ENCODE measurements around the gene PNLIPRP1. TPM values are rescaled to one million over a fixed set of nuclear protein-coding genes. Genes with fewer than 3 reads are reported as not detected.

PNLIPRP1 gene
- total and polyA plus RNA-seq, 7 donors, result 0.34 to 1.6 (median 0.38) TPM; not detected in 4

DNA sequence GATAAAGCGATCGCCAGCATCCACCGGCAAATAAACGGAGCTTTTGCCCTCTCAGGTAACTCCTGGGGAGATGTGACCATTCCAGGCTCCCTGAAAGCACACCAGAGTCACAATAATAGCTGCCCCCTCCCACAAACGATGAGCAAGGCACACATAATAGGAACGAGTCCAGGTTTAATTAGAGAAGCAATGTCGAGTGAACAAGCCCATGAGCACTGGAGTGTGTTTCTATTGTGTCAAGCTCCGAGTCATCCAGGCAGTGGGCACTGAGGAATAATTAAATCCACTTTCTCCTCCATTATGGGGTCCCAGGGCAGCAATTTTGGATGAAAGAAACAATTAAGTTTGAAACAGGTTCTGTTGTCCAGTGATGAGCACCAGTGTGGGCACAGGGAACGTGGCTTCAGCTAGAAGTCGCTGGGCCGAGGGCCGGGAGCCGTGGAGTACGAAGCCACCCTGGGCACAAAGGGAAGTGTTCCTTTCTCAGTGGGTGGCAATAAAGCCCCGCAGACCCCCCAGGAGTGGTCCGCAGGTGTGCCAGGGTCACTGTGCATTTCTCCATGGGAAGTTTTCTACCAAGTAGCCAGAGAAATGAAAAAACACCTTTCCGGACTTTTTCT, 41.9 kb downstream of the PNLIPRP1 start:
- H3K36me3 ChIP-seq (ENCODE audit: insufficient read depth in 1 of 2, low read depth in 1 of 2), result no peaks in the 10 kb centered on the region
- intact Hi-C loops (cut with DNase I), result no loop called here
- no peak overlapping the region for H3K27ac ChIP-seq
- H3K4me1 ChIP-seq, result no peaks in the 10 kb centered on the region
- H3K4me3 ChIP-seq, result no peak overlapping the region
- TF ChIP-seq, protein P1, sequence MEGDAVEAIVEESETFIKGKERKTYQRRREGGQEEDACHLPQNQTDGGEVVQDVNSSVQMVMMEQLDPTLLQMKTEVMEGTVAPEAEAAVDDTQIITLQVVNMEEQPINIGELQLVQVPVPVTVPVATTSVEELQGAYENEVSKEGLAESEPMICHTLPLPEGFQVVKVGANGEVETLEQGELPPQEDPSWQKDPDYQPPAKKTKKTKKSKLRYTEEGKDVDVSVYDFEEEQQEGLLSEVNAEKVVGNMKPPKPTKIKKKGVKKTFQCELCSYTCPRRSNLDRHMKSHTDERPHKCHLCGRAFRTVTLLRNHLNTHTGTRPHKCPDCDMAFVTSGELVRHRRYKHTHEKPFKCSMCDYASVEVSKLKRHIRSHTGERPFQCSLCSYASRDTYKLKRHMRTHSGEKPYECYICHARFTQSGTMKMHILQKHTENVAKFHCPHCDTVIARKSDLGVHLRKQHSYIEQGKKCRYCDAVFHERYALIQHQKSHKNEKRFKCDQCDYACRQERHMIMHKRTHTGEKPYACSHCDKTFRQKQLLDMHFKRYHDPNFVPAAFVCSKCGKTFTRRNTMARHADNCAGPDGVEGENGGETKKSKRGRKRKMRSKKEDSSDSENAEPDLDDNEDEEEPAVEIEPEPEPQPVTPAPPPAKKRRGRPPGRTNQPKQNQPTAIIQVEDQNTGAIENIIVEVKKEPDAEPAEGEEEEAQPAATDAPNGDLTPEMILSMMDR (IDR thresholded peaks at IDR 0.05), result no peak
- whole genome bisulfite sequencing, 3 donors, result 89 to 94% (median 91%) methylated on average over 17 of the region's 17 CpGs
- no peak for DNase-seq
- H3K9me3 ChIP-seq, result no peaks in the 10 kb centered on the region
- H3K27me3 ChIP-seq (ENCODE audit: insufficient read depth in 3 of 3, low read length in 2 of 3), result peaks cover 0 to 5% (median under 1%) of the 10 kb centered on the region in 3 donors
- ATAC-seq, result no peak

DNA sequence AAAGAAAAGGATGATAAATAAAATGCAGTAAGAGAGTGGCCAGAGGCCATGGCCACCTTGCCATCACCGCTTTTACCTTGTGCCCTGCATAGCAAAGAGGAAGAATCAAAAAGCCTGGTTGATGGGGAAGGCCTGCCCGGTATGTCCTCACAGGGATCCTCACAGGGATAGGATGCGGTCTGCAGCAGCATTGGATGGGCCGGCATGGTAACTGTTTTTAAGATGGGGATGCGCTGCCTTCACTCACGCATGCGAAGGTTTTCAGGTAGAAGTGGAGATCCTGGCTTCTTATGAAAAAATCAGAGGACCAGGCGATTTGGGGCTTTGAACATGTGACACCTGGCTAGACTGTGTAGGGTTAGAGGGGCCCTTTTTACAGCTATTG, 42.4 kb downstream of the PNLIPRP1 start:
- intact Hi-C loops (cut with DNase I), result no loop called here
- no peak for ATAC-seq

DNA sequence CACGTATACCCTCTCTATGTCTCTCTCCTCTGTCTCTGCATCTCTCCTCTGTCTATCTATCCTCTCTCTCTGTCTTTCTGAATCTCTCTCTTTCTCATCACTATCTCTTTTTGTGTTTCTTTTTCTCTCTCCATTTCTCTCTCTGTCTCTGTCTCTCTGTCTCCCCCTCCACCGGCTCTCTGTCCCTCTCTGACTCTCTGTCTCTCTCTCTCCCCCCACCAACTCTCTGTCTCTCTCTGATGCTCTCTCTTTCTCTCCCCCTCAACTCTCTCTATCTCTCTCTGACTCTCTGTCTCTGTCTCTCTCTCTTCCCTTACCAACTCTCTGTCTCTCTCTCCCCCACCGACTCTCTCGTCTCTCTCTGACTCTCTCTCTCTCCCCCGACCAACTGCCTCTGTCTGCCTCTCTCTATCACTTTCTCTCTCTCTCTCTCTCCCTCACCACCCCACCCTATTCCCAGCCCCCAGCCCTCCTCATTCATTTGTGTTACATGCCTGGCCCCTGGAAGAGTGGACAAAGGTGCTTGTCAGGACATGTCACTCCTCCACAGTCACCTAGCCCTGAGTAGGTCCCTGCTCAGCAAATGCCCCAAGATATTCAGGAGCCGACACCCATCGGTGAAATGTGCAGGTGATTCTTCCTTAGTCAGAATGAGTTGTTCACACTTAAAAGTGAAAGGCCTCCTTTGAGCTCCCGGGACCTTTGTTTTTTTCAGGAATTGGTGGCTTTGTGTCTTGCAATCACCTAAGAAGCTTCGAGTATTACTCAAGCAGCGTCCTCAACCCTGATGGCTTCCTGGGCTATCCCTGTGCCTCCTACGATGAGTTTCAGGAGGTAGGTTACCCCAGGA, 43.6 kb downstream of the PNLIPRP1 start:
- Histone ChIP-seq H3K4me3 (no peak overlapping the region), H3K27ac (no peak overlapping the region), H3K36me3 (ENCODE audit: insufficient read depth in 1 of 2, low read depth in 1 of 2) (no peaks in the 10 kb centered on the region), H3K4me1 (no peaks in the 10 kb centered on the region), H3K27me3 (ENCODE audit: insufficient read depth in 3 of 3, low read length in 2 of 3) (no peaks in the 10 kb centered on the region), H3K9me3 (no peaks in the 10 kb centered on the region)
- intact Hi-C loops (cut with DNase I), result no loop called here
- ATAC-seq (no peak), DNase-seq (no peak)
- TF ChIP-seq, protein P1 (IDR thresholded peaks at IDR 0.05), result no peak
- WGBS, 3 donors, result 77 to 83% (median 82%) methylated on average over 11 of the region's 11 CpGs

More for the DNA sequence above, 42.4 kb downstream of the PNLIPRP1 start:
- no peak overlapping the region for H3K4me3 ChIP-seq
- TF ChIP-seq, protein P1 (IDR thresholded peaks at IDR 0.05), result no peak
- no peaks in the 10 kb centered on the region for H3K27me3 ChIP-seq (ENCODE audit: insufficient read depth in 3 of 3, low read length in 2 of 3)
- DNase-seq, result no peak
- H3K9me3 ChIP-seq, result no peaks in the 10 kb centered on the region
- H3K4me1 ChIP-seq, result no peaks in the 10 kb centered on the region
- H3K36me3 ChIP-seq (ENCODE audit: insufficient read depth in 1 of 2, low read depth in 1 of 2), result no peaks in the 10 kb centered on the region
- WGBS, 3 donors, result 96 to 97% (median 96%) methylated on average over 8 of the region's 8 CpGs
- H3K27ac ChIP-seq, result no peak overlapping the region

DNA sequence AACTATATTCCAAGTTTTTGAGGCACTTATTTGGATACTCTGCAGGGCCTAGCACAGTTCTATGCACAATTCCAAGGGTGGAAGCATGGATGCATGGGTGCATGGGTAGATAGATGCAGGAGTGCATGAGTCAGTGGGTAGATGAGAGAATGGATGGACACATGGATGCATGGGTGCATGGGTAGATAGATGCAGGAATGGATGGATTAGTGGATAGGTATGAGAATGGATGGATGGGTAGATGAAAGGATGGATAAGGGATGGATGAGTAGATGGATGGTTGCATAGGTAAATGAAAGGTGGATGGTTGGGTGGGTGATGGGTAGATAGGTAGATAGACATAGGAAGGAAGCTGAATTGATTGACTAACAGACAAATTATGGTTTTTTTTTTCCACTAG, 45.6 kb downstream of the PNLIPRP1 start:
- intact Hi-C loops (cut with DNase I), result no loop called here
- no peaks in the 10 kb centered on the region for H3K4me1 ChIP-seq
- H3K36me3 ChIP-seq (ENCODE audit: insufficient read depth in 1 of 2, low read depth in 1 of 2), result no peaks in the 10 kb centered on the region
- H3K27ac ChIP-seq, result no peak overlapping the region
- DNase-seq, result no peak
- peaks cover 8% of the 10 kb centered on the region for H3K9me3 ChIP-seq
- no peaks in the 10 kb centered on the region for H3K27me3 ChIP-seq (ENCODE audit: insufficient read depth in 3 of 3, low read length in 2 of 3)
- no peak for ATAC-seq
- H3K4me3 ChIP-seq, result no peak overlapping the region
- TF ChIP-seq, protein P1 (IDR thresholded peaks at IDR 0.05), result no peak
